Liver (tissue), 9 donors: ENCODE measurements around the gene PRELID1. TPM values are rescaled to one million over a fixed set of nuclear protein-coding genes. Genes with fewer than 3 reads are reported as not detected.

ENCODE experiments used
- DNase-seq: peaks from one replicate; pipeline ENCODE4 v3.0.0-alpha.2; 2017; ENCODE audit warnings: low spot score
- H3K27ac ChIP-seq, 2 donors: one replicate each; pipeline ENCODE4 v1.7.0; 2013; ENCODE audit warnings: inconsistent platforms in 2 of 2, low read length in 2 of 2, control low read depth in 1 of 2, low read depth in 1 of 2, mild to moderate bottlenecking in 1 of 2
- H3K27me3 ChIP-seq, 4 donors: one replicate each; pipeline versions ENCODE4 v1.6.1 to v1.7.0; 2013; ENCODE audit warnings: low read length in 3 of 4, inconsistent platforms in 1 of 4, mild to moderate bottlenecking in 1 of 4, moderate library complexity in 1 of 4; ENCODE audit not compliant: control insufficient read depth in 4 of 4, insufficient read depth in 4 of 4
- H3K36me3 ChIP-seq, 4 donors: one replicate each; pipeline versions ENCODE4 v1.6.1 to v1.7.0; 2013; ENCODE audit warnings: low read length in 3 of 4, mild to moderate bottlenecking in 3 of 4, low read depth in 1 of 4, moderate library complexity in 1 of 4; ENCODE audit not compliant: control insufficient read depth in 4 of 4, insufficient read depth in 3 of 4
- H3K4me1 ChIP-seq, 4 donors: one replicate each; pipeline versions ENCODE4 v1.6.1 to v1.7.0; 2013; ENCODE audit warnings: low read length in 3 of 4, mild to moderate bottlenecking in 3 of 4, moderate library complexity in 1 of 4; ENCODE audit not compliant: control insufficient read depth in 4 of 4, insufficient read depth in 4 of 4
- H3K4me3 ChIP-seq, 3 donors: one replicate each; pipeline versions ENCODE4 v1.6.1 to v1.7.0; 2013; ENCODE audit warnings: low read length in 3 of 3, control low read depth in 1 of 3, low read depth in 1 of 3, mild to moderate bottlenecking in 1 of 3
- H3K9ac ChIP-seq, 2 donors: one replicate each; pipeline ENCODE4 v1.7.0; 2013; ENCODE audit warnings: low read length in 2 of 2, mild to moderate bottlenecking in 2 of 2, moderate library complexity in 2 of 2, control low read depth in 1 of 2, low read depth in 1 of 2
- H3K9me3 ChIP-seq, 4 donors: one replicate each; pipeline versions ENCODE4 v1.6.1 to v1.7.0; 2013; ENCODE audit warnings: low read length in 3 of 4; ENCODE audit not compliant: control insufficient read depth in 4 of 4
- FOXA2 ChIP-seq: IDR thresholded peaks from 2 replicates; pipeline ENCODE4 v1.6.1; 2016; ENCODE audit warnings: antibody characterized with exemption
- HNF4A ChIP-seq, 2 donors: conservative IDR thresholded peaks; 2 replicates each; pipeline ENCODE4 v1.6.1; 2016; ENCODE audit warnings: antibody characterized with exemption in 2 of 2, mild to moderate bottlenecking in 2 of 2
- HNF4G ChIP-seq: IDR thresholded peaks from 2 replicates; pipeline ENCODE4 v1.6.1; 2016; ENCODE audit warnings: antibody characterized with exemption
- JUND ChIP-seq, 2 donors: IDR thresholded peaks; 2 replicates each; pipeline ENCODE4 v1.6.1; 2016; ENCODE audit warnings: antibody characterized with exemption in 2 of 2
- RAD21 ChIP-seq, 2 donors: IDR thresholded peaks; 2 replicates each; pipeline ENCODE4 v1.6.1; 2016; ENCODE audit warnings: antibody characterized with exemption in 2 of 2, mild to moderate bottlenecking in 2 of 2
- RXRA ChIP-seq, 2 donors: IDR thresholded peaks; 2 replicates each; pipeline ENCODE4 v1.6.1; 2017 to 2018; ENCODE audit warnings: antibody characterized with exemption in 2 of 2, mild to moderate bottlenecking in 1 of 2
- YY1 ChIP-seq: IDR thresholded peaks from 2 replicates; pipeline ENCODE4 v1.6.1; 2016; ENCODE audit warnings: antibody characterized with exemption, mild to moderate bottlenecking
- WGBS: extraction: QIAGEN DNeasy Blood & Tissue Kit; methylation state at CpG from one replicate; pipeline ENCODE4 v1.1.7; 2013; 5-methylcytosine and 5-hydroxymethylcytosine counted together
- polyA plus RNA-seq, 2 donors: library from polyadenylated mRNA; stranded (reverse) in 1 of 2; unstranded in 1 of 2; fragments of 200-250 nt in 1 of 2; fragments of >200 nt in 1 of 2; fragmentation: Nextera tagmentation in 1 of 2; extraction: Ambion mirVana in 1 of 2; gene quantifications; one replicate each; pipeline versions ENCODE4 v1.2.1 to v1.2.3, GENCODE V29; 2013 to 2015
- total RNA-seq, 2 donors: library from RNA; depleted of rRNA; stranded (reverse); fragments of >200 nt; gene quantifications; one replicate each; pipeline ENCODE4 v1.2.3, GENCODE V29; 2014
- TF ChIP-seq, protein P1 (sequence below): IDR thresholded peaks from 2 replicates; pipeline ENCODE4 v1.6.1; 2016; ENCODE audit warnings: antibody characterized with exemption, mild to moderate bottlenecking
- TF ChIP-seq, protein P2 (sequence below): IDR thresholded peaks from 2 replicates; pipeline ENCODE4 v1.6.1; 2016; ENCODE audit warnings: antibody characterized with exemption
- donor health status: healthy.
- donor health status: healthy.
- donor health status: healthy.
- donor health status: healthy.
- donor health status: healthy.

The PRELID1 gene
- total and polyA plus RNA-seq, 4 donors = 47.9 to 200 (median 85.3) TPM

DNA sequence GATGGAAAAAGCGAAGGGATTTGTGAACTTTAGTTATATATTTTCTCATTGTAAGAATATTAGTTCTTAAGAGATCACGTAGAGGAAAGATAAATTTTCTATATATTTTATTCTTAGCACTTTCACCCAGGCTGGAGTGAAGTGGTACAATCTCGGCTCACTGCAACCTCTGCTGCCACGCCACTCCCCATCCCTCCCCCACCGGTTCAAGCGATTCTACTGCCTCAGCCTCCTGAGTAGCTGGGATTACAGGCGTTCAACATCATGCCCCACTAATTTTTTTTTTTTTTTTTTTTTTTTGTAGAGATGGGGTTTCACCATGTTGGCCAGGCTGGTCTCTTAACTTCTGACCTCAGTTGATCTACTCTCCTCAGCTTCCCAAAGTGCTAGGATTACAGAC is 42.6 kb upstream of the PRELID1 start (continued):
- TF ChIP-seq, protein P1, sequence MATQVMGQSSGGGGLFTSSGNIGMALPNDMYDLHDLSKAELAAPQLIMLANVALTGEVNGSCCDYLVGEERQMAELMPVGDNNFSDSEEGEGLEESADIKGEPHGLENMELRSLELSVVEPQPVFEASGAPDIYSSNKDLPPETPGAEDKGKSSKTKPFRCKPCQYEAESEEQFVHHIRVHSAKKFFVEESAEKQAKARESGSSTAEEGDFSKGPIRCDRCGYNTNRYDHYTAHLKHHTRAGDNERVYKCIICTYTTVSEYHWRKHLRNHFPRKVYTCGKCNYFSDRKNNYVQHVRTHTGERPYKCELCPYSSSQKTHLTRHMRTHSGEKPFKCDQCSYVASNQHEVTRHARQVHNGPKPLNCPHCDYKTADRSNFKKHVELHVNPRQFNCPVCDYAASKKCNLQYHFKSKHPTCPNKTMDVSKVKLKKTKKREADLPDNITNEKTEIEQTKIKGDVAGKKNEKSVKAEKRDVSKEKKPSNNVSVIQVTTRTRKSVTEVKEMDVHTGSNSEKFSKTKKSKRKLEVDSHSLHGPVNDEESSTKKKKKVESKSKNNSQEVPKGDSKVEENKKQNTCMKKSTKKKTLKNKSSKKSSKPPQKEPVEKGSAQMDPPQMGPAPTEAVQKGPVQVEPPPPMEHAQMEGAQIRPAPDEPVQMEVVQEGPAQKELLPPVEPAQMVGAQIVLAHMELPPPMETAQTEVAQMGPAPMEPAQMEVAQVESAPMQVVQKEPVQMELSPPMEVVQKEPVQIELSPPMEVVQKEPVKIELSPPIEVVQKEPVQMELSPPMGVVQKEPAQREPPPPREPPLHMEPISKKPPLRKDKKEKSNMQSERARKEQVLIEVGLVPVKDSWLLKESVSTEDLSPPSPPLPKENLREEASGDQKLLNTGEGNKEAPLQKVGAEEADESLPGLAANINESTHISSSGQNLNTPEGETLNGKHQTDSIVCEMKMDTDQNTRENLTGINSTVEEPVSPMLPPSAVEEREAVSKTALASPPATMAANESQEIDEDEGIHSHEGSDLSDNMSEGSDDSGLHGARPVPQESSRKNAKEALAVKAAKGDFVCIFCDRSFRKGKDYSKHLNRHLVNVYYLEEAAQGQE = no peak
- TF ChIP-seq HNF4G (no peak), RAD21 (IDR thresholded peaks at IDR 0.05) (no peak), JUND (IDR thresholded peaks at IDR 0.05) (no peak), YY1 (no peak)
- TF ChIP-seq, protein P2, sequence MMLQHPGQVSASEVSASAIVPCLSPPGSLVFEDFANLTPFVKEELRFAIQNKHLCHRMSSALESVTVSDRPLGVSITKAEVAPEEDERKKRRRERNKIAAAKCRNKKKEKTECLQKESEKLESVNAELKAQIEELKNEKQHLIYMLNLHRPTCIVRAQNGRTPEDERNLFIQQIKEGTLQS = no peak

DNA sequence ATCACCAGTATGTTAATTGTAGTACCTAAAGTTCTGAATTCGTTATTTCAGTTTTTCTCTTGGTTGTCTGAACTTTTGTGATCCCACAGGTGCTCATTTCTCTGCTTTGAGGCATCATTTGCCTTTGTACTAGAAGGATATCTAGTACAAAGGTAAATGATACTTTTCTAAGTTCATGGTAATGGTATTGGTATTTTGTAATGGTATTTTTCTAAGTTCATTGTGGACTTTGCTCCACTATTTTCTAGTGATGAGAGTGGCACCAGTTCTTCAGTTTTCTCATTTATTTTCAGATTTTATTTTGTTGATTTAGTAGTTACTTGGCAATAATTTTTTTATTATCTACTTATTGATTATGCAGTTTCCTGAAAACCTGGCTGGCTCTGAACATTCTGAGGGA is 42.1 kb upstream of the PRELID1 start:
- Histone ChIP-seq H3K4me1 (no peaks in the 10 kb centered on the region), H3K36me3 (peaks cover 6 to 51% (median 39%) of the 10 kb centered on the region in 4 donors), H3K9ac (no peak overlapping the region), H3K27ac (no peak overlapping the region), H3K4me3 (no peak overlapping the region), H3K27me3 (no peaks in the 10 kb centered on the region), H3K9me3 (no peaks in the 10 kb centered on the region)
- 84% methylated on average over 1 of the region's 1 CpG for WGBS
- peak; percentile 51 to 56 for TF ChIP-seq RXRA (IDR thresholded peaks at IDR 0.05)
- peak; percentile 68 to 71 for TF ChIP-seq HNF4A (conservative IDR thresholded peaks at IDR 0.05)
- no peak for TF ChIP-seq FOXA2
- TF ChIP-seq HNF4G = peak; percentile 49
- no peak for DNase-seq

DNA sequence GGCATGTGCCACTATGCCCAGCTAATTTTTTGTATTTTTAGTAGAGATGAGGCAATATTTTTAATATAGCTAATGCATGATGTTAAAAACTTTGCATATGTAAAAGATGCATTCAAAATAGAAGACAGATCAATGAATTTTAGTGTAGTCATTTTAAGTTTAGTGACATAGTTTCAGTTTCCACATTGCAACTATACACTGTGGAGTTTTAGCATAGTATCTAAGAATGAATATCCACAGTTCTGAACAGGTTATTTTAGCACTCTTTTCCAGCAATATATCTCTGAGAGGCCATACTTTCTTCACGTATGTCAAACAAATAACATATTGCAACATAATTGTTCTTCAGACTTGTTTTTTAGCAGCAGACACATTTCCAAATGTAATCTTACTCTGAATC is 39.4 kb upstream of the PRELID1 start:
- H3K36me3 ChIP-seq = peaks cover 6 to 54% (median 42%) of the 10 kb centered on the region in 4 donors
- H3K9me3 ChIP-seq = no peaks in the 10 kb centered on the region
- no peak for TF ChIP-seq RAD21 (IDR thresholded peaks at IDR 0.05)
- no peak for TF ChIP-seq YY1
- TF ChIP-seq, protein P2 = no peak
- TF ChIP-seq, protein P1 = no peak
- no peak for DNase-seq
- H3K9ac ChIP-seq = no peak overlapping the region
- WGBS = 92% methylated on average over 1 of the region's 1 CpG
- H3K4me1 ChIP-seq = no peaks in the 10 kb centered on the region
- no peaks in the 10 kb centered on the region for H3K27me3 ChIP-seq
- H3K4me3 ChIP-seq = no peak overlapping the region
- H3K27ac ChIP-seq = no peak overlapping the region
